NCI-H1092 (cell line): ENCODE data around the gene CYP3A7.
A peak's percentile ranks its signal among the peaks of the same experiment; 100 is the strongest.
"Not testable (repeated sequence)": the region's sequence is repeated elsewhere in the genome, so short reads cannot be mapped to it uniquely, and the experiment has no call there.

Source experiments
- DNase-seq: peaks from one replicate; lab custom pipeline; 2025; lab: John Stamatoyannopoulos, UW

The CYP3A7 gene

GRCh38 chr7:99699946-99700345 is 35.0 kb downstream of the CYP3A7 start:
- no peak for DNase-seq

- not testable (repeated sequence) for DNase-seq
These were observed 35.9 kb downstream of the CYP3A7 start for GRCh38 chr7:99698867-99699730.

- no peak for DNase-seq
These were observed 40.1 kb downstream of the CYP3A7 start for GRCh38 chr7:99694912-99695304.

GRCh38 chr7:99694201-99694911 is 40.6 kb downstream of the CYP3A7 start:
- DNase-seq, result no peak

GRCh38 chr7:99693427-99694200 is 41.4 kb downstream of the CYP3A7 start:
- peak; percentile 12 for DNase-seq

GRCh38 chr7:99693100-99693426 is 41.9 kb downstream of the CYP3A7 start:
- DNase-seq, result no peak

- not testable (repeated sequence) for DNase-seq
These were observed 42.4 kb downstream of the CYP3A7 start for GRCh38 chr7:99692563-99692962.

GRCh38 chr7:99691658-99692057 is 43.3 kb downstream of the CYP3A7 start:
- DNase-seq, result not testable (repeated sequence)

- not testable (repeated sequence) for DNase-seq
These were observed 44.1 kb downstream of the CYP3A7 start for GRCh38 chr7:99690918-99691317.

GRCh38 chr7:99685871-99686608 is 49.0 kb downstream of the CYP3A7 start:
- DNase-seq, result not testable (repeated sequence)

GRCh38 chr7:99685129-99685758 is 49.8 kb downstream of the CYP3A7 start:
- no peak for DNase-seq

GRCh38 chr7:99679400-99680191 is 55.4 kb downstream of the CYP3A7 start, which contains the start of gene CYP3A5:
Gene CYP3A5, minus strand, starts transcription at chr7:99679996. Its CDS starts 100 bp downstream, at chr7:99679896.
- no peak for DNase-seq

GRCh38 chr7:99679032-99679399 is 56.0 kb downstream of the CYP3A7 start:
- no peak for DNase-seq

GRCh38 chr7:99677648-99678045 is 57.3 kb downstream of the CYP3A7 start:
- no peak for DNase-seq

- DNase-seq, result no peak
These were observed 57.9 kb downstream of the CYP3A7 start for GRCh38 chr7:99677013-99677647.

GRCh38 chr7:99674995-99675742 is 59.8 kb downstream of the CYP3A7 start:
- no peak for DNase-seq

- no peak for DNase-seq
These were observed 62.4 kb downstream of the CYP3A7 start for GRCh38 chr7:99672573-99672972.

- DNase-seq, result no peak
These were observed 65.2 kb downstream of the CYP3A7 start for GRCh38 chr7:99669782-99670181.

GRCh38 chr7:99668541-99668940 is 66.5 kb downstream of the CYP3A7 start:
- no peak for DNase-seq
